MM.1S (cell line): ENCODE measurements around the gene RSRC2.

Experiments used
- EZH2 ChIP-seq: fragments of 300-600 bp; sonication (generic); optimal IDR thresholded peaks from 2 replicates; pipeline ENCODE3; 2017; ENCODE audit warnings: low read depth, mild to moderate bottlenecking, antibody characterized with exemption, low read length, mixed read lengths
- EZH2phosphoT487 ChIP-seq: fragments of 300-600 bp; sonication (generic); IDR thresholded peaks from 2 replicates; pipeline ENCODE4 v1.6.1; 2018; ENCODE audit warnings: antibody characterized with exemption, low read length
- TF ChIP-seq, protein P1 (sequence below): fragments of 300-600 bp; sonication (generic); IDR thresholded peaks from 2 replicates; pipeline ENCODE4 v1.5.1; 2016; ENCODE audit warnings: antibody characterized with exemption, low read length, mixed read lengths

DNA sequence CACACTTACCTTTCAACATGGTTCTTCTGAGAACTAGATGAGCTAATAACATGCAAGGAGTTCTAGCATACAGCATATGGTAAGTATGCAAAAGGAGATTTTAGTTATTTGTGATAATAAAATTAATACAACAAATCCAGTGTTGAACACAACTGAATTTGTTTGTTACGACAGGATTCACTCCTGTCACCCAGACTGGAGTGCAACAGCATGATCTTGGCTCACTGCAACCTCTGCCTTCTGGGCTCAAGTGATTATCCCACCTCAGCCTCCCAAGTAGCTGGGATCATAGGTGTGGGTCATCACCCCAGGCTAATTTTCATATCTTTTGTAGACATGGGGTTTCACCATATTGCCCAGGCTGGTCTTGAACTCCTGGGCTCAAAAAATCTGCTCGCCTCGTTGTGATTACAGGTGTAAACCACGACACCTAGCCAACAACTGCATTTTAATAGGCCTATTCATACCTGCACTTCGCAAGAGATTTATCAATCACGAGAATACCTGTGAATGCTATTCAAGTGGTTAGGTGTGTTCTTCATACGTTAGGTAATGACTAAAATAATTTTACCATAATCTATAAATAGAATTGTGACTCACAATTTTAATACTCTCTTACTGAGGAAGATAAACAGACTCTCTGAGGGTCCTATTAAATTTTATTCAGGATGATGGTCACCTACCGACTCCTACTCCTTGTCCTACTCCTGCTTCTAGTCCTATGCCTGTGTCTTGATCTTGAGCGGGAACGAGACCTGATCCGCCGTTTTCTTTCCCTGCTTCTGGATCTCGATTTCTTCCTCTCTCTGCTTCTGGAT is 10.0 kb downstream of the RSRC2 start:
- no peak for TF ChIP-seq EZH2
- TF ChIP-seq, protein P1, sequence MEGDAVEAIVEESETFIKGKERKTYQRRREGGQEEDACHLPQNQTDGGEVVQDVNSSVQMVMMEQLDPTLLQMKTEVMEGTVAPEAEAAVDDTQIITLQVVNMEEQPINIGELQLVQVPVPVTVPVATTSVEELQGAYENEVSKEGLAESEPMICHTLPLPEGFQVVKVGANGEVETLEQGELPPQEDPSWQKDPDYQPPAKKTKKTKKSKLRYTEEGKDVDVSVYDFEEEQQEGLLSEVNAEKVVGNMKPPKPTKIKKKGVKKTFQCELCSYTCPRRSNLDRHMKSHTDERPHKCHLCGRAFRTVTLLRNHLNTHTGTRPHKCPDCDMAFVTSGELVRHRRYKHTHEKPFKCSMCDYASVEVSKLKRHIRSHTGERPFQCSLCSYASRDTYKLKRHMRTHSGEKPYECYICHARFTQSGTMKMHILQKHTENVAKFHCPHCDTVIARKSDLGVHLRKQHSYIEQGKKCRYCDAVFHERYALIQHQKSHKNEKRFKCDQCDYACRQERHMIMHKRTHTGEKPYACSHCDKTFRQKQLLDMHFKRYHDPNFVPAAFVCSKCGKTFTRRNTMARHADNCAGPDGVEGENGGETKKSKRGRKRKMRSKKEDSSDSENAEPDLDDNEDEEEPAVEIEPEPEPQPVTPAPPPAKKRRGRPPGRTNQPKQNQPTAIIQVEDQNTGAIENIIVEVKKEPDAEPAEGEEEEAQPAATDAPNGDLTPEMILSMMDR, result no peak
- no peak for TF ChIP-seq EZH2phosphoT487
